DOHH2 (cell line): ENCODE data around the gene OBP2B.

ENCODE experiments used
- CTCF ChIP-seq: fragments of 200-600 bp; sonication (generic); IDR thresholded peaks from one replicate; pipeline ENCODE4 v1.5.1; 2014; ENCODE audit warnings: antibody characterized with exemption, mild to moderate bottlenecking, low read depth, low read length; ENCODE audit not compliant: poor library complexity, severe bottlenecking
- EZH2phosphoT487 ChIP-seq: fragments of 200-600 bp; sonication (generic); IDR thresholded peaks from 2 replicates; pipeline ENCODE4 v1.6.1; 2017; ENCODE audit warnings: borderline replicate concordance, mild to moderate bottlenecking, antibody characterized with exemption, low read length, moderate library complexity, mixed read lengths

GRCh38 chr9:133242991-133243390, 33.9 kb upstream of the OBP2B start:
- TF ChIP-seq CTCF = no peak
- TF ChIP-seq EZH2phosphoT487 = no peak
